ENCODE data around the gene ZNF655. TPM values are rescaled to one million over a fixed set of nuclear protein-coding genes. Genes with fewer than 3 reads are reported as not detected.

ZNF655 gene
- total and polyA plus RNA-seq, 2 experiments from 2014 or later = 45.9 to 118 TPM

- Histone ChIP-seq H3K9me3 (ENCODE audit: low read depth) (no peaks in the 10 kb centered on the region), H3K27ac (no peak overlapping the region), H3K4me3 (no peak overlapping the region), H3K27me3 (no peaks in the 10 kb centered on the region), H3K36me3 (no peaks in the 10 kb centered on the region), H3K4me1 (ENCODE audit: low read depth) (no peaks in the 10 kb centered on the region)
- TF ChIP-seq, protein P1, sequence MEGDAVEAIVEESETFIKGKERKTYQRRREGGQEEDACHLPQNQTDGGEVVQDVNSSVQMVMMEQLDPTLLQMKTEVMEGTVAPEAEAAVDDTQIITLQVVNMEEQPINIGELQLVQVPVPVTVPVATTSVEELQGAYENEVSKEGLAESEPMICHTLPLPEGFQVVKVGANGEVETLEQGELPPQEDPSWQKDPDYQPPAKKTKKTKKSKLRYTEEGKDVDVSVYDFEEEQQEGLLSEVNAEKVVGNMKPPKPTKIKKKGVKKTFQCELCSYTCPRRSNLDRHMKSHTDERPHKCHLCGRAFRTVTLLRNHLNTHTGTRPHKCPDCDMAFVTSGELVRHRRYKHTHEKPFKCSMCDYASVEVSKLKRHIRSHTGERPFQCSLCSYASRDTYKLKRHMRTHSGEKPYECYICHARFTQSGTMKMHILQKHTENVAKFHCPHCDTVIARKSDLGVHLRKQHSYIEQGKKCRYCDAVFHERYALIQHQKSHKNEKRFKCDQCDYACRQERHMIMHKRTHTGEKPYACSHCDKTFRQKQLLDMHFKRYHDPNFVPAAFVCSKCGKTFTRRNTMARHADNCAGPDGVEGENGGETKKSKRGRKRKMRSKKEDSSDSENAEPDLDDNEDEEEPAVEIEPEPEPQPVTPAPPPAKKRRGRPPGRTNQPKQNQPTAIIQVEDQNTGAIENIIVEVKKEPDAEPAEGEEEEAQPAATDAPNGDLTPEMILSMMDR (IDR thresholded peaks at IDR 0.05; ENCODE audit: low read depth, low read length) = no peak
- DNase-seq (ENCODE audit: low read depth in 1 of 2, low spot score in 1 of 2) = no peak
Measured at GRCh38 chr7:99605527-99605926, 47.1 kb downstream of the ZNF655 start.

DNA sequence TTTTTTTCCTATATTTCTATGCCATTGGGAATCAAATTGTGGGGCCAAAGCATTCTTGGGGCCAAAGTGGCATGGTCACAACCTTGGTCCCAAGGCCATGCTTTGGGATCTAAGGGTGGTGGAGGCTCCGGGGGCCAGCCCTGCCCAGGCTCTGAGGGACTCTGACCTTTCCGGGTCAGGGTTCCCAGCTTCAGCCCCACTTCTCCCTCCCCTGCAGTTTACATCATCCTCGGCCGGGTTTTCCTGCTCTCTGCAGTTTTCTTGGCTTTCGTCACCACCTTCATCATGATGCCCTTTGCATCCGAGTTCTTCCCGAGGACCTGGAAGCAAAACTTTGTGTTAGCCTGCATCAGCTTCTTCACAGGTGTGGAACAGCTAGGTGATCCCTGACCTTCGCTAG, 48.1 kb downstream of the ZNF655 start:
- TF ChIP-seq, protein P1 (IDR thresholded peaks at IDR 0.05; ENCODE audit: low read depth, low read length) = no peak
- Histone ChIP-seq H3K9me3 (ENCODE audit: low read depth) (no peaks in the 10 kb centered on the region), H3K27me3 (no peaks in the 10 kb centered on the region), H3K4me3 (no peak overlapping the region), H3K4me1 (ENCODE audit: low read depth) (no peaks in the 10 kb centered on the region), H3K36me3 (no peaks in the 10 kb centered on the region), H3K27ac (no peak overlapping the region)
- DNase-seq (ENCODE audit: low read depth in 1 of 2, low spot score in 1 of 2) = no peak

- H3K9me3 ChIP-seq (ENCODE audit: low read depth) = no peaks in the 10 kb centered on the region
- no peaks in the 10 kb centered on the region for H3K36me3 ChIP-seq
- H3K4me1 ChIP-seq (ENCODE audit: low read depth) = no peaks in the 10 kb centered on the region
- no peak overlapping the region for H3K4me3 ChIP-seq
- no peak for DNase-seq (ENCODE audit: low read depth in 1 of 2, low spot score in 1 of 2)
- H3K27ac ChIP-seq = no peak overlapping the region
- no peaks in the 10 kb centered on the region for H3K27me3 ChIP-seq
- TF ChIP-seq, protein P1 (IDR thresholded peaks at IDR 0.05; ENCODE audit: low read depth, low read length) = no peak
Measured at GRCh38 chr7:99607548-99607947, 49.1 kb downstream of the ZNF655 start.

DNA sequence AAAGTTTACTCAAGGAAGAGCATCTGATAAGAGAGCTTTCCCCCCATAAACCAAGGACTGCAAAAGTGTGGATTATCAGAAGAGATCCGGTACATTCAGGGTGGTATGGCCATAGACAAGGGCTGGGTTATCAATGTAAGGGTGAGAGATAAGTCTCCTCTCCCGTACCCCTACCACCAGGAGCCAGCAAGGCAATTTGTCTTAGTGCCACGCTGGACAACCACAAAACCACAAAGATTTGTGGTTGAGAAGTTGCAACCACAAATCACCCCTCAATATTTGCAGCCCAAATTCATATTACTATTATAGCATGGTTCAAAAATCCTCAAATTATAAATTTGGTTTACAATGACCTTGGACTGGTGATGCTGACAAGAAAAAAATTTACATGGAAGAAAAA, 56.1 kb downstream of the ZNF655 start:
- H3K4me1 ChIP-seq (ENCODE audit: low read depth) = no peaks in the 10 kb centered on the region
- TF ChIP-seq, protein P1 (IDR thresholded peaks at IDR 0.05; ENCODE audit: low read depth, low read length) = no peak
- peaks cover 11% of the 10 kb centered on the region for H3K36me3 ChIP-seq
- H3K9me3 ChIP-seq (ENCODE audit: low read depth) = no peaks in the 10 kb centered on the region
- no peak overlapping the region for H3K27ac ChIP-seq
- no peak overlapping the region for H3K4me3 ChIP-seq
- no peaks in the 10 kb centered on the region for H3K27me3 ChIP-seq
- DNase-seq (ENCODE audit: low read depth in 1 of 2, low spot score in 1 of 2) = no peak

DNA sequence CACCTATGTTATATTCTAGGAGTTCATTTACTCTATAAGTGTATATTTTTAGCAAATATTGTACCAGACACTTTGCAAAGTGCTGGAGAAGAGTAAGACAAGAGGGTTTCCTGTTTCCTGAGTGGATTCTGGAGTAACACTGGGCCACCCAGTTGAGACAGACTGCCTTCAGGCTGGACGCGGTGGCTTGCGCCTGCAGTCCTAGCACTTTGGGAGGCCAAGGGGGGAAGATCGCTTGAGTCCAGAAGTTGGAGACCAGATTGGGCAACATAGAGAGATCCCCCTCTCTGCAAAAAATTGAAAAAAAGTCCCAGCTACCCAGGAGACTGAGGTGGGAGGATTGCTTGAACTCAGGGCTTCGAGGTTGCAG, 57.5 kb downstream of the ZNF655 start:
- DNase-seq (ENCODE audit: low read depth in 1 of 2, low spot score in 1 of 2) = no peak
- H3K9me3 ChIP-seq (ENCODE audit: low read depth) = no peaks in the 10 kb centered on the region
- peaks cover 23% of the 10 kb centered on the region for H3K36me3 ChIP-seq
- peak overlapping the region; percentile 86 for H3K4me3 ChIP-seq
- no peaks in the 10 kb centered on the region for H3K27me3 ChIP-seq
- no peaks in the 10 kb centered on the region for H3K4me1 ChIP-seq (ENCODE audit: low read depth)
- H3K27ac ChIP-seq = no peak overlapping the region
- TF ChIP-seq, protein P1 (IDR thresholded peaks at IDR 0.05; ENCODE audit: low read depth, low read length) = no peak
